ENCODE results near the gene GPX5. TPM values are rescaled to one million over a fixed set of nuclear protein-coding genes. Genes with fewer than 3 reads are reported as not detected.

Gene GPX5, protein sequence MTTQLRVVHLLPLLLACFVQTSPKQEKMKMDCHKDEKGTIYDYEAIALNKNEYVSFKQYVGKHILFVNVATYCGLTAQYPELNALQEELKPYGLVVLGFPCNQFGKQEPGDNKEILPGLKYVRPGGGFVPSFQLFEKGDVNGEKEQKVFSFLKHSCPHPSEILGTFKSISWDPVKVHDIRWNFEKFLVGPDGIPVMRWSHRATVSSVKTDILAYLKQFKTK
- polyA plus RNA-seq (2013, experiment 1 of 2): 2.6 TPM
- polyA plus RNA-seq (2013, experiment 2 of 2): 2.3 TPM

DNA sequence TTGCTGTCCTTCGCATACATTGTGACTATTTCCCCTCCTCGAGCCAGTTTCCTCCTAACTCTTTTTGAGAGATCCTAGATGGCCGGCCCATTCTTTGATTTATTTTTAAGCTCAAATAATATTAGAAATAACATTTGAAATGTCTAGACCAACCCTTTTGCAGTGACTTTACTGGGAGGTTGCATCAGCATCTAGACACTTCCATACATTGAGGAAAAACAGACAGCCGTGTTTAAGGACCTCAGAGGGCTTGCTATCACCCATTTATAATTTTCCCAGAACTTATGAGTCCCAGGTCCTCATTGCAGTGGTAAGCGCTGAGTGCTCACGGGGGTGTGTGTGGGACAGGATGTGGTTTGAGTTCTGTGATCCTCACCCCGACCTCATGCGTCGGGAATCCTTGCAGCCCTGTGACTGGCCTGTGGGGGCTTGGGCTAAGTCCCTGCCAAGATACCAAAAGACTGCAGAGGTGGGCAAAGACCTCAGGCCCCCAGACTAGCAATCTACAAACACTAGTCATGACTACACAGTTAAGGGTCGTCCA lies at the start of gene GPX5:
TSS of gene GPX5 (plus strand) at position 386 of the 544 bp plus-strand sequence. CDS start at position 519, 133 bp downstream.
- Histone ChIP-seq H3K9me3 (ENCODE audit: control insufficient read depth, low read length) (no peaks in the 10 kb centered on the region), H3K36me3 (ENCODE audit: control insufficient read depth, insufficient read depth, low read length) (no peaks in the 10 kb centered on the region), H3K4me3 (ENCODE audit: extremely low read depth, insufficient read depth, low read length, poor library complexity, severe bottlenecking) (no peak within 1 kb of the TSS), H3K4me1 (ENCODE audit: control insufficient read depth, insufficient read depth, low read length, poor library complexity, severe bottlenecking) (peaks cover 12% of the 10 kb centered on the region), H3K27ac (ENCODE audit: low read depth, low read length, severe bottlenecking) (peak within 1 kb of the TSS; percentile 47)
- 78 to 83% methylated on average over 3 to 4 of the region's 10 CpGs for WGBS, 2 experiments (ENCODE audit: insufficient coverage in 2 of 2)

DNA sequence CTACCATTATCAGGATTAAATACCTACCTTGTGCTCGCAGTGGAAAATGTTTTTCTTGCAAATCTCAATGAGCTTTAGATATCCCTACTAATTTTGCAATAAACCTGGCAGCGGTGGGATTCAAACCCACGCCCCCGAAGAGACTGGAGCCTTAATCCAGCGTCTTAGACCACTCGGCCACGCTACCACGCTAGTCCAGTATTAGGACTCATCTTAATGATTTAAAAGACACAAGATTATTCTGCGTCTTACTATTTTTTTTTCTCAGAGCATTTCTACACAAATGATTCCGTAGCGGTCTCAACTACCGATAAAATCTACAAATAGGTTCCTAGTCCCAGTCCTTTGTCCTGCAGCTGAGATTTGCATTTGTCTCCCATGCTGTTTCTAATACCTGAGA lies 47.2 kb upstream of the GPX5 start:
- H3K36me3 ChIP-seq (ENCODE audit: control insufficient read depth, insufficient read depth, low read length): no peaks in the 10 kb centered on the region
- H3K9me3 ChIP-seq (ENCODE audit: control insufficient read depth, low read length): no peaks in the 10 kb centered on the region
- H3K4me1 ChIP-seq (ENCODE audit: control insufficient read depth, insufficient read depth, low read length, poor library complexity, severe bottlenecking): no peaks in the 10 kb centered on the region
- 86 to 90% methylated on average over 12 of the region's 12 CpGs for WGBS, 2 experiments (ENCODE audit: insufficient coverage in 2 of 2)
- no peak overlapping the region for H3K4me3 ChIP-seq (ENCODE audit: extremely low read depth, insufficient read depth, low read length, poor library complexity, severe bottlenecking)
- H3K27ac ChIP-seq (ENCODE audit: low read depth, low read length, severe bottlenecking): no peak overlapping the region

DNA sequence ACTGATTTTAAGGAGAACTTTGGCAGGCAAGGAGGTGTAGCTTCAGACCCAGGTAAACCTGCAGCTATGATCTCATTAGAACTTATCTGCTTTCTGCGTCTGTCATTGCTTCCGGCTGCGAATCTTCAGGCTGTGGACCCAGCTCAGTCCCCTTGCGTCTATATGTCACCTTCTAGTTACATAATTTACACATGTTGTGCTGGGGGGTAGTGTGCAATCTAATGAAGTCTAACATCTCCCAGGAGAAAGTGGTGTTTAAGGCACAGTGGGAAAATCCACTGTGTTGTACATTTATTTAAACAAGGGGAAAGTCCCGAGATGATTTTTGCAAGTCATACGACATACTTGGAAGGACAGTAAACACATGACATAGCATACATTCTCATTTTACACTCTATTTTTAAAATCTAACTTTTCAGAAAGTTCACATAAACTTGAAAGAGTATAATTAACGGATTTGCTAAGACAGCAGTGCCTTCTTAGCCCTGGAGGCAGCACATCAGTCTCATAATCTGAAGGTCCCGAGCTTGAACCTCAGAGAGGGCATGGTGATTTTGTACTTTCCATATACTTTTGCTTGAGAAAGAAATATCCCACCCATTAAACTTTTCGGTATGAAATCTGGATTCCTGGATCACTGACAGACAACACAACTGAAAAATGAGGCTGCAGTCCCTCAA lies 45.3 kb upstream of the GPX5 start:
- Histone ChIP-seq H3K27ac (ENCODE audit: low read depth, low read length, severe bottlenecking) (no peak overlapping the region), H3K36me3 (ENCODE audit: control insufficient read depth, insufficient read depth, low read length) (no peaks in the 10 kb centered on the region), H3K4me3 (ENCODE audit: extremely low read depth, insufficient read depth, low read length, poor library complexity, severe bottlenecking) (no peak overlapping the region), H3K9me3 (ENCODE audit: control insufficient read depth, low read length) (no peaks in the 10 kb centered on the region), H3K4me1 (ENCODE audit: control insufficient read depth, insufficient read depth, low read length, poor library complexity, severe bottlenecking) (no peaks in the 10 kb centered on the region)
- 81 to 85% methylated on average over 2 to 6 of the region's 9 CpGs for WGBS, 2 experiments (ENCODE audit: insufficient coverage in 2 of 2)

DNA sequence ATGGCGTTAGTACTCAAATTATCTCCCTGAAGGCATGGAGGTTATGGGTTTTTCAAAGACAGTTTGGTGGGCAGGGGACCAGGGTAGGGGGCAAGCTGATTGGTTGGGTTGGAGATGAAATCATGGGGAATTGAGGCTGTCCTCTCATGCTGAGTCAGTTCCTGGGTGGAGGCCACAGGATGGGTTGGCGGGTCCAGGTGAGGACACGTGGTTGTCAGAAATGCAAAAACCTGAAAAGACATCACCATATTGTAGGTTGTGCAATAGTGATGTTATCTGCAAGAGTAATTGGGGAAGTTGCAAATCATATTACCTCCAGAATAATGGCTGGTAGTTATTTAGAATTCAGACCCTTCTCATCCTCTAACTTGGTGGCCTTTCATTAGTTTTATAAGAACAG lies 40.2 kb upstream of the GPX5 start:
- Histone ChIP-seq H3K36me3 (ENCODE audit: control insufficient read depth, insufficient read depth, low read length) (no peaks in the 10 kb centered on the region), H3K4me3 (ENCODE audit: extremely low read depth, insufficient read depth, low read length, poor library complexity, severe bottlenecking) (no peak overlapping the region), H3K4me1 (ENCODE audit: control insufficient read depth, insufficient read depth, low read length, poor library complexity, severe bottlenecking) (no peaks in the 10 kb centered on the region), H3K27ac (ENCODE audit: low read depth, low read length, severe bottlenecking) (no peak overlapping the region), H3K9me3 (ENCODE audit: control insufficient read depth, low read length) (no peaks in the 10 kb centered on the region)
- WGBS, 2 experiments (ENCODE audit: insufficient coverage in 2 of 2): 87 to 88% methylated on average over 1 to 3 of the region's 3 CpGs

DNA sequence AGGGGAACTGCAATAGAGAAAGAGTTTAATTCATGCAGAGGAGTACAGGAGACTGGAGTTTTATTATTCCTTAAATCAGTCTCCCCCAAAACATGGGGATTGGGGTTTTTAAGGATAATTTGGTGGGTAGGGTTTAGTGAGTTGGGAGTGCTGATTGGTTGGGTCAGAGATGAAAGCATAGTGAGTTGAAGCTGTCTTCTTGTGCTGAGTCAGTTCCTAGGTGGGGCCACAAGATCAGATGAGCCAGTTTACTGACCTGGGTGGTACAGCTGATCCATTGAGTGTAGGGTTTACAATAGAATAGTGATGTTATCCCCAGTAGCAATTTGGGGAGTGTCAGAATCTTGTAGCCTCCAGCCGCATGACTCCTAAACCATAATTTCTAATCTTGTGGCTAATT lies 39.1 kb upstream of the GPX5 start:
- no CpG with 5 or more reads among the region's 1 CpG for WGBS, 2 experiments (ENCODE audit: insufficient coverage in 2 of 2)
- H3K4me3 ChIP-seq (ENCODE audit: extremely low read depth, insufficient read depth, low read length, poor library complexity, severe bottlenecking): no peak overlapping the region
- H3K27ac ChIP-seq (ENCODE audit: low read depth, low read length, severe bottlenecking): no peak overlapping the region
- H3K36me3 ChIP-seq (ENCODE audit: control insufficient read depth, insufficient read depth, low read length): no peaks in the 10 kb centered on the region
- H3K9me3 ChIP-seq (ENCODE audit: control insufficient read depth, low read length): no peaks in the 10 kb centered on the region
- H3K4me1 ChIP-seq (ENCODE audit: control insufficient read depth, insufficient read depth, low read length, poor library complexity, severe bottlenecking): no peaks in the 10 kb centered on the region

DNA sequence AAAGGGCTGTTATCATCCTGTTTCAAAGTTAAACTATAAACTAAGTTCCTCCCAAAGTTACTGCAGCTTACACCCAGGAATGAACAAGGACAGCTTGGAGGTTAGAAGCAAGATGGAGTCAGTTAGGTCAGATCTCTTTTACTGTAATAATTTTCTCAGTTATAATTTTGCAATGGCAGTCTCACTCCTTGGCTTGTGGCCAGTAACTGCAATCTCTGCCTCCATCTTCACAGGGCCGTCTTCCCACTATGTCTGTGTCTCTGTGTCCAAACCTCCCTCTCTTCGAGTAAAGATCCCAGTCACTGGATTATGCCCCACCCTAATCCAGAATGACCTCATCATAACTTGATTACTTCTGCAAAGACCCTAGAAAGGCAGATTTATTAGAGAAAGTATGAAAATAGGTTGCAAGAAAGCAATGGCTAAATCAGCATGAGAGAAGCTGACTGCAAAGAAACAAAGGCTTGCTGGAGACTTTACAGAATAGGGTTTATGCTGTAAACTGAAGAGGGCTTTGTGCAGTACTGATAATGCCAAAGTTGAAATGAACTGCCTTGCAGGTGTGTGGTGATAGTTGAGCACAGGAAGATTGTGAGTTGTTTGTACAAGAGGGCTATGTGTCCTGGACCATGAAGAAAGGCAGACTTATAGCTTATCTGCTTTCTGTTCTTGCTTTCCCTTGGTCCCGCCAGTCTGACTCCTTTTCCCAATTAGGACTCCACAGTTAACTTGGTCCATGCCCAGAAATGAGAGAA lies 38.5 kb upstream of the GPX5 start:
- 76 to 100% methylated on average over 1 to 2 of the region's 3 CpGs for WGBS, 2 experiments (ENCODE audit: insufficient coverage in 2 of 2)
- Histone ChIP-seq H3K9me3 (ENCODE audit: control insufficient read depth, low read length) (no peaks in the 10 kb centered on the region), H3K27ac (ENCODE audit: low read depth, low read length, severe bottlenecking) (no peak overlapping the region), H3K36me3 (ENCODE audit: control insufficient read depth, insufficient read depth, low read length) (no peaks in the 10 kb centered on the region), H3K4me3 (ENCODE audit: extremely low read depth, insufficient read depth, low read length, poor library complexity, severe bottlenecking) (no peak overlapping the region), H3K4me1 (ENCODE audit: control insufficient read depth, insufficient read depth, low read length, poor library complexity, severe bottlenecking) (no peaks in the 10 kb centered on the region)

DNA sequence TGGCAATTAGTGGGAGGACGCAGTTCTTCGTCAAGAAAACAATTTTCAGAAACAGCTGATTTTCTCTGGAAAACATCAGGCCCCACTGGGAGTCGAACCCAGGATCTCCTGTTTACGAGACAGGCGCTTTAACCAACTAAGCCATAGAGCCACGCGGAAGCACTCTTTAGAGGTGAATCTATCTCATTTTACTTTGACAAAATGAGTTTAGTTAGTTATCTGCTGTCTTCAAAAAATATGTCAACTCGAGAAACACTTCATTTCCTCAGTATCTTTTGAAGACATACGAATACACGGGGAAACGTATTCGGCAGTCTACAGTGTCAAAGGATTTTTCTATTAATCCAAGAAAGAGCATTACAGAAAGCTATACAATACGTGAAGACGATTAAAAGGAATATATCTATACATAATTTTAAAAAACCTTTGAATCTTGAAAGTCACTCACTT lies 36.7 kb upstream of the GPX5 start:
- Histone ChIP-seq H3K27ac (ENCODE audit: low read depth, low read length, severe bottlenecking) (no peak overlapping the region), H3K9me3 (ENCODE audit: control insufficient read depth, low read length) (no peaks in the 10 kb centered on the region), H3K4me1 (ENCODE audit: control insufficient read depth, insufficient read depth, low read length, poor library complexity, severe bottlenecking) (no peaks in the 10 kb centered on the region), H3K36me3 (ENCODE audit: control insufficient read depth, insufficient read depth, low read length) (no peaks in the 10 kb centered on the region), H3K4me3 (ENCODE audit: extremely low read depth, insufficient read depth, low read length, poor library complexity, severe bottlenecking) (peak overlapping the region; percentile 67)
- WGBS, 2 experiments (ENCODE audit: insufficient coverage in 2 of 2): 4 to 10% methylated on average over 2 to 5 of the region's 14 CpGs

DNA sequence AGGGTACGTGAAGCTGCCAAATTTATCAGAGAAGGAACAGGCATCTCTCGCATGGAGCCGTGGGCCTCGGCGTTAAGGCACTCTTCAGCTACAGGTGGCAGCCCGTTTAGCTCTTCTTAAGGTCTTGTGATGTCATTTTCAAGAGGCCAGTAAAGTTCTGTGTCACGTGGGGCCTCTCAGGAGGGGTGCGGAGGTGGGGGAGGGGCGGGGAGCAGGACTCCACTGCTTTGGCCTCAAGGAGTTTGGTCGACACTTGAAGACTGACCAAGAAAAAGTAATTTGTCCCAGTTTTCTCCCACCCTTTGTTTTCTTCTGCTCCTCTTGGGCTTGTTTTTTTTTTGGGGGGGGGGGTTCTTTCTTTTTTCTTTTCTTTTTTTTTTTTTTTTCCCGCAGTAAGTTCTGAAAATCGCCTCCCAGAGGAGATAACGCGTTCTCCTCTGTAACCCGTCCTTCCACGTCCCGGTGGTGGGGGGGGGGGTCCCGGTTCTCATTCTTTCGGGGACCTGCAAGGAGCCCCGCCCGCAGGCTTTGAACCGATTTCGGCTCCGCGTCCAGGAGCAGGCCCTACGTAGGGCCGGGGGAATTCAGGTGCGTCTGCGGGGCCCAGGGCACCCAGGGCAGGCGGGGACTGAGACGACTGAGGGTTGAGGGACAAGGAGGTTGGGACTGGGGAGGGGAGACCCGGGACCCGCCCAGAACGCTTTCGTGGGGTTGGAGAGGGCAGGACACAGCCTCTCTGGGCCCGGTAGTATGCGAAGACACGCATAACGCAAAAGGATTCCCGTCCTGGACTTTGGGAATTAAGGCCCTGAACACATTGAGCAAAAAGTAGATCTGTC lies 36.1 kb upstream of the GPX5 start:
- Histone ChIP-seq H3K27ac (ENCODE audit: low read depth, low read length, severe bottlenecking) (peak overlapping the region; percentile 67), H3K4me3 (ENCODE audit: extremely low read depth, insufficient read depth, low read length, poor library complexity, severe bottlenecking) (peak overlapping the region; percentile 67), H3K36me3 (ENCODE audit: control insufficient read depth, insufficient read depth, low read length) (no peaks in the 10 kb centered on the region), H3K4me1 (ENCODE audit: control insufficient read depth, insufficient read depth, low read length, poor library complexity, severe bottlenecking) (no peaks in the 10 kb centered on the region), H3K9me3 (ENCODE audit: control insufficient read depth, low read length) (no peaks in the 10 kb centered on the region)
- WGBS, 2 experiments (ENCODE audit: insufficient coverage in 2 of 2): 1 to 5% methylated on average over 12 to 20 of the region's 40 CpGs

DNA sequence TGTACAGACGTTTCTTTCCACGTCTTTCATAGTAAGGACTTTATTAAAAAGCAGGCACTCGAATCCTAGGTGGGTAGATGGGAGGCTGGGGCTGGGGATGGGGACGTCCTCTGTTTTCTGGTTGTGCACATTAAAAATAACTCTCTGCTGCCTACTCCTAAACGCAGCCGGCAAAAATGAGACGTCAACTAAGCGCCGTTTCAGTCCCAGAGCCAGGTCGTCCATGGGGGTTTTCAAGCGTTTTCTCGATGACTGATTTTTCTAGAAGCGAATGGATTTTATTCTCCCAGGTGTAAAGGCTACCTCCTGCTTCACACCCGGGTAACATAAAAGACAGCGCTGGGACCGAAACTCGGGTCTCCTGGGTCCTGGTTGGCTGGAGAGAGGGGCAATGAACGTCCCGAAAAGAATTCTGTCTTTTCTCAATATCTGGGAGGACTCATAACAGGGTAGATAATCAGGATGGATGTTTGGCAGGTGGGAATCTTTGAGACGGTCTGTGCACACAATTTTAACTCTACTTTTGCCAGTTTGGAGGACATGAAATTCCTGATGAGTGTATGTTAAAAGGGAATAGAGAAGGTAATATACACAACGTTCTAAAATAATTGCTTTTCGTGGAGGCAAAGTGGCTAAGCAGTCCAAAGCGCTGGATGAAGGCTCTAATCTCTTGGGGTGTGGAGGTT lies 35.3 kb upstream of the GPX5 start:
- Histone ChIP-seq H3K9me3 (ENCODE audit: control insufficient read depth, low read length) (no peaks in the 10 kb centered on the region), H3K4me1 (ENCODE audit: control insufficient read depth, insufficient read depth, low read length, poor library complexity, severe bottlenecking) (no peaks in the 10 kb centered on the region), H3K27ac (ENCODE audit: low read depth, low read length, severe bottlenecking) (peak overlapping the region; percentile 67), H3K36me3 (ENCODE audit: control insufficient read depth, insufficient read depth, low read length) (no peaks in the 10 kb centered on the region), H3K4me3 (ENCODE audit: extremely low read depth, insufficient read depth, low read length, poor library complexity, severe bottlenecking) (peak overlapping the region; percentile 67)
- WGBS, 2 experiments (ENCODE audit: insufficient coverage in 2 of 2): 19 to 34% methylated on average over 12 to 21 of the region's 23 CpGs

DNA sequence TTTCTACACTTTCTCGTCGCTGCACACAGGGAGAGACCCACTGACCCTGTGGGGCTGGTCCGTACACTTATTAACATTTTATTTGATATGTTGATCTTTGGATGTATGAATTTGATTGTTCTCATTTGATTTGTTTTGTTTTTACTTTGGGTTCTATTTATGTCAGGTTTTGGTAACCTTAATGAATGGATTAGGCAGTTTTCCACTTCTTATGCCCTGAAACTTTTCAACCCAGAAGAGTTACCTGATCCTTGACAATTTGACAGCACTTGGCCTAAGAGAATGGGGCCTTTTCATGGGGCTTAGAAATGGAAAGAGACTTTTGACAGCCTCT lies 33.7 kb upstream of the GPX5 start:
- Histone ChIP-seq H3K9me3 (ENCODE audit: control insufficient read depth, low read length) (no peaks in the 10 kb centered on the region), H3K4me1 (ENCODE audit: control insufficient read depth, insufficient read depth, low read length, poor library complexity, severe bottlenecking) (no peaks in the 10 kb centered on the region), H3K27ac (ENCODE audit: low read depth, low read length, severe bottlenecking) (no peak overlapping the region), H3K4me3 (ENCODE audit: extremely low read depth, insufficient read depth, low read length, poor library complexity, severe bottlenecking) (no peak overlapping the region), H3K36me3 (ENCODE audit: control insufficient read depth, insufficient read depth, low read length) (no peaks in the 10 kb centered on the region)
- no CpG with 5 or more reads among the region's 3 CpGs for WGBS, 2 experiments (ENCODE audit: insufficient coverage in 2 of 2)
